HG02798 (cell line): ENCODE data around the gene KATNIP.

Experiments used
- ATAC-seq: cut with Tn5 transposase; IDR thresholded peaks from one replicate; pipeline ENCODE4 v1.9.1; 2021; ENCODE audit warnings: mild to moderate bottlenecking; ENCODE audit not compliant: unreplicated experiment, poor library complexity

Gene KATNIP

DNA sequence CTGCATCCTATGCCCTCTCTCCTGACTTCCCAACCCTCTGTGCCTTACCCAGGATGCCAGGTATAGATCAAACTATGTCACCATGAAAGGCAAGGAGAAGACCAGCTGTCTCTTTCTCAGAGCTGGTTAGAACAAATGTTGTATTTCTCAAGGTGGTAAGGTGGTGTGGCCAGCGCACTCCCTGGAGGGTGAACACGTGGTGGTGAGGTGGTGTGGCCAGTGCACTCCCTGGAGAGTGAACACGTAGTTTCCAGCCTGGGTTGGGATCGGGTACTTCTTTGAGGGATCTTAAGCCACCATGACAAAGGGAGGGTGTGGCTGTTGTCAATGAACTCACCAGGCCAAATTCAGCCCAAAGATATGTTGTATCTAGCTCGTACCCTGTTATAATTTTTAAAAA lies 26.8 kb downstream of the KATNIP start:
- ATAC-seq = no peak

DNA sequence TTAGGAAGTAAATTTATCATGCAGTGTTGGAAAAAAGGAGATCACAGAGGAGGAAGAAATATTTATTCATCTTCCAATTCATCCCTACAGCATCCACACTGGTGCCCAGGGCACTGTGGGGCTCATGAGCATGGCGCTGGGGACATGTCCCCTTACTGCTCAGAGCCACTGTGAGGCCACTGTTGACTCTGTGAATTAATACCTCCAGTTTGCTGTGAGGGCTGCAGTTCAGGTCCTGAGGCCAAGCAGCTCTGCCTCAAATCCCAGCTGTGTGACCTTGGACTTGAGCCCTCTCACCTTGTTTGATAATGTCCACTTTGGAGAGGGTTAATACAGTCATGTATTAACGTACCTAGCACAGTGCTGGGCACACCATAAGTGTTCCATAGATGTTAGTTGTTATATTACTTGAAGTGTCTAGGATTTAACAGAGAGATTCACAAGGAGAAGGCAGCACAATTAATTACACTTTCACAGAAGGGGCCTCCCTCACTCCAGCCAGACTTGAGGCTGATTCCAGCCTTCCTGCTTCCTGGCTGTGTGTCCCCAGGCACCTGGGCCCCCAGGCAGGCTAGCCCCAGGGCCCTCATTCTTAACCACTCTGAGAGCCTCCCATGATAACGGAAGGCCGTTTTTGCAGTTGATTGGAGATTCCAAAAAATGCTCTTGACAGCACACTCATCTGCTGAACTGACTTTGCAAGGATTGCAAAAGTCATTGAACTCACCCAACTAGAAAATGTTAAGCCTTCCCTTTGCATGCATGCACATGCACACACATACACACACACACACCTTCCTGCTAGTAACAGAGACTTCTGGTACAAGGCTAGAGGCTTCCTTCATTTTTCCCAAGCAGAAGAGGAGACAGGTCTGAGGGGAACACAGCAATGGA lies 29.4 kb downstream of the KATNIP start:
- no peak for ATAC-seq

DNA sequence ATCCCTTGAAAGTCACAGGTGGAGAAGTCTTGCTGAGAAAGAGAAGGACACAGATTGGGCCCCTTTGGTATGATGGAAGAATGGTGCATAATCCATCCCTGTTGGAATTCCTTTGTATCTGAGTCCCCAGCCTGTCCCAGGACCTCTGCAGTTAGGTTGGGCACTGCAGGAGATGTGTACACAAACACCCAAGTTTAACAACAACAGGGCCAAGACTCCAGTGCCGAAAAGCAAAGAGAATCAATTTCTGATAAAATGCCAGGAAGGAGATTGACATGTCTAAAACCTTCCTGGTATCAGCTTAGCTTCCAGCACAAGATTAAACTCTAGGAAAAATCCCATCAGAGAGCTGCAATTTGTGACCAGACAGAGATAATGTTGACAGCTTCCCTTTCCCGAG lies 32.9 kb downstream of the KATNIP start:
- no peak for ATAC-seq

DNA sequence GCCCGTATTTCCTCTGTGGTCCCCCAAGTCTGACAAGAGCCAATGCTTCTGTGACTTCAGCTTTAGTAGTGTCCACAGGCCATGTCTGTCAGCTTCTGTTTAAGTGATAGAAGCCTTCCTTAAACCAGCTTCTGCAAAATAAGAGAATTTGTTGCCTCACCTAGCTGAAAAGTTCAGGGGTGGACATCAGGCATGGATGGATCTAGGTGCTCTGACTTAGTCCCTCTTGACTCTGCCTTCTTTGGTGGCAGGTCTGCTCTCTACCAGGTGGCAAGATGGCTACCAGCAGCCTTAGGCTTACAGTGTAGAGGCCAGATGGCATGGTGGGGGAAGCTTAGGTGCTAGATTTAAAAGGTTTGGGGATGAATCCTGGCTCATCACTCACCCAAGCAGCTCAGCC lies 33.7 kb downstream of the KATNIP start:
- ATAC-seq = no peak

DNA sequence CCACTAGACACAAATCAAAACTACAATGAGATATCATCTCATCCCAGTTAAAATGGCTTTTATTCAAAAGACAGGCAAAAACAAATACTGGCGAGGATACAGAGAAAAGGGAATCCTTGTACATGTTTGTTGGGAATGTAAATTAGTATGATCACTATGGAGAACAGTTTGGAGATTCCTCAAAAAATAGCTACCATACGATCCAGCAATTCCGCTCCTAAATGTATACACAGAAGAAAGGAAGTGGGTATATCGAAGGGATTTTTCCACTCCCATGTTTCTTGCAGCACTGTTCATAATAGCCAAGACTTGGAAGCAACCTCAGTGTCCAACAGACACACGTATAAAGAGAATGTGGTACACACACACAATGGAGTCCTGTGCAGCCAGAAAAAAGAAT lies 35.3 kb downstream of the KATNIP start:
- no peak for ATAC-seq

DNA sequence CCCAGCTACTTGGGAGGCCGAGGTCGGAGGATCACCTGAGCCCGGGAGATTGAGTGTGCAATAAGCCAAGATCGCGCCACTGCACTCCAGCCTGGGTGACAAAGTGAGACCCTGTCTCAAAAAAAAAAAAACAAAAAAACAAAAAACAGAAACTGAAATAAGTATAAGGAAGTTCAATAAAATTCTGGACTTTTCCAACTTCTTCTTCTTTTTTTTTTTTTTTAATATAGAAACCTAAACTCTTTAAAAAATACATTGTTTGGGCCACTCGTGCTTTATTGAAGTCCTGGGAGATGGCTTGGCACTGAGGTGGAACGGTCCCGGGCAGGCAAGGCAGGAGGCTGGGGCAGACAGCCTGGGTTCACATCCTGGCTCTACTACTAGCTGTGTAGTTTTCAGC lies 36.8 kb downstream of the KATNIP start:
- ATAC-seq = no peak

DNA sequence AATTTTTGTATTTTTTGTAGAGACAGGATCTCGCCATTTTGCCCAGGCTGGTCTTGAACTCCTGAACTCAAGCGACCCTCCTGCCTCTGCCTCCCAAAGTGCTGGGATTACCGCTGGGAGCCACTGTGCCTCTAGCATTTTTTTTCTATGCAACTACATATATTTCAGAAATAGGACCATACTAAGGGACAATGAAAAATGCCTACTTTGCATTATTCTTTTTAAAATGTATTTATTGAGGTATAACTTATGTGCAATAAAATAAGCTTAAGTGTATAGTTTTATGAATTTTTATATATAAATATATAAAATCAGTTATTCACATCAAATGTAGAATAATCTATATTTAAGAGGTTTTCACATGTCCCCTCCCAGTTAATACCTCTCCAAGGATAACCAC lies 38.1 kb downstream of the KATNIP start:
- ATAC-seq = no peak

DNA sequence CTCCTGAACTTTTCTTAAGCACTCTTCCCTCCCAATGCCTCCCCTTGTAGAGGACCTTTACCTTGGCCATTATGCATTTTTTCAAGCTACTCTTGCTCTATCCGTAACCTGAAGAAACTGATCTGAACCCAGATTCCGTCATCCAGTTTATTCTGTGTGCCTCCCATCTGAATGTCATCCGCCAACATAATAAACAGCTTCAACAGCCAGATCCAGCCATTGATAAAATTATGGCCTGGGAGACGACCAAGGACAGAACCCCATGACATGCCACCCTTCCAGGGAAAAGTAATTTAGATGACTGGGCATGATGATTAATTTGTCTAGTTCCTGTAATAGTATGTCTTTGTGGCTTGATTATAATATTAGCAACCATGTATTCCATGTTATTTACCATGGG lies 41.9 kb downstream of the KATNIP start:
- no peak for ATAC-seq

DNA sequence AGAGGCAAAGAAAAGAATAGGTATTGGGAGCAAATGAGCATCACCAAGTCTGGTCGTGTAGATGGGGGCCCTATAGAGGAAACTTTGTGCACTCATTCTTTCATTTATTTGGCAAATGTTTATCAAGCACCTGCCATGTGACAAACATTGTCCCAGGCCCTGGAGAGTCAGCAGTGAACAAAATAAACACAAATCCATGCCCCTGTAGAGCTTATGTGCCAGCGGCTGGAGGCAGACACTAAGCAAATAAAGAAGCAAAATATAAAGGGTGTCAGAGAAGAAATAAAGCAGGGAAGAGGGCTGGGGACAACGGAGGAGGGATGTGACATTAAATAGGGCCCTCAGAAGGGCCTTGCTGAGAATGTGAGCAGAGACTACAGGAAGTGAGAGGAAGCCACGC lies 45.5 kb downstream of the KATNIP start:
- no peak for ATAC-seq

DNA sequence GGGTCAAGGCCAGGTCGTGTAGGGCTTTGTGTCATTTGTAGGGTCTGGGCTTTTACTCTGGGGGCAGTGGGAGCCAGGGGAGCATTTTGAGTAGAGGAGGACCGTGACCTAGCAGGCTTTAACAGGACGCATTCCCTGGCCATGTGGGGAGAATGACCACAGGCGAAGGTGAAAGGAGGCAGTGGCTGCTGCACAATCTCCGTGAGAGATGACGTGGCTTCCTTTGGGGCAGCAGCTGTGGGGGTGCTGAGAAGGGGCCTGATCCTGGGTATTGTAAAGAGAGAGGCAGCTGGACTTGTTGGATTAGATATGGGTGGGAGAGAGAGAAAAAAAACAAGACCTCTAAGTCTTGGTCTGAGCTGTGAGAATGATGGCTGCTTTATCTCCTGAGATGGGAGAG lies 46.0 kb downstream of the KATNIP start:
- ATAC-seq = no peak

DNA sequence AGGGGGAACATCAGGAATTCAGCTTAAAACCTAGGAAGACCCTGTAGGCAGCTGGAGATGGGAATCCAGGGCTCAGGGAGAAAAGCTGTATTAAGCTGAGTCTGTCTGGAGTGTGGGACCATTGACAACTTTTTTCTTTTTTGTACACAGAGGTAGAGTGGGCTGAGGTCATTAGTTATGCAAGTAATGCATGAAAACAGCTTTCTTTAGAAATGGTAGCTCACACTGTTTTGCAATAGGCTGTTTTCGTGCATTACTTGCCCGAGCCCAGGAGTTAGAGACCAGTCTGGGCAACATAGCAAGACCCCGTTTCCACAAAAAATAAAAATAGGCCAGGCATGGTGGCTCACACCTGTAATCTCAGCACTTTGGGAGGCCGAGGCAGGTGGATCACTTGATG lies 46.5 kb downstream of the KATNIP start:
- ATAC-seq = no peak

DNA sequence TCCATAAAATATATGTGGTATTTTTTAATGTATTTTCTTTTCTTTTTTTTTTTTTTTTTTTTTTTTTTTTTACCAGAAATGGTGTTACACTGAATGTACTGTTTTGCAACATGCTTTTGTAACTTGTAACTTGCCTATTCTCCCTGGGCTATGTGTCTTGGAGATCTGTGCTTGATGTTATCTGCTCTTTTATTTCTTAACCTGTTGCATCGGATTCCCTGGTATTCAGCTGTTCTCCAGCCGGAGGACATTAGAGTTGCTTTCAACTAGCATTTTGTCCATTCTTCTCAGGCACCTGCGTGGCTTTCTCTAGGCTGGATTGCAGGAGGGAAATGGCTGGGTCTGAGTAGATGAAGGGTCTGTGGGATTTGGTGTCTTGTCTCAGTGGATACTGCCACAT lies 47.4 kb downstream of the KATNIP start:
- no peak for ATAC-seq

DNA sequence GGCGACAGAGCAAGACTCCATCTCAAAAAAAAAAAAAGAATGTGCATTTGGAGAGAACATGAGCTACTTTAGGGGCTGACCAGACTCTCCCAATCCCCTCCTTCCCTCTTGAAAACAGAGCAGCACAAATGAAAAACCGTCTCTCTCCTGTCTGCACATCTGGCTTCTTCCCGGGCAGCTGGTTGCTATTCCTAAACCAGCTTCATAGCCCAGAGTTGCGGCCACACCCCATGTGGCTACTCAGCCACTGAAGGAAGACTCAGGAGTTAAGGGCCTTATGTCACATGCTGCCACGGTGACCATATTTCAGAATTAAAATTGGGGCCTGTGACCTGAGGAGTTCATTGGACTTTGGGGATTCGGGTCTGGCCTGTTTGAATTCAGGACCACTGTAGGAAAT lies 48.3 kb downstream of the KATNIP start:
- ATAC-seq = no peak

DNA sequence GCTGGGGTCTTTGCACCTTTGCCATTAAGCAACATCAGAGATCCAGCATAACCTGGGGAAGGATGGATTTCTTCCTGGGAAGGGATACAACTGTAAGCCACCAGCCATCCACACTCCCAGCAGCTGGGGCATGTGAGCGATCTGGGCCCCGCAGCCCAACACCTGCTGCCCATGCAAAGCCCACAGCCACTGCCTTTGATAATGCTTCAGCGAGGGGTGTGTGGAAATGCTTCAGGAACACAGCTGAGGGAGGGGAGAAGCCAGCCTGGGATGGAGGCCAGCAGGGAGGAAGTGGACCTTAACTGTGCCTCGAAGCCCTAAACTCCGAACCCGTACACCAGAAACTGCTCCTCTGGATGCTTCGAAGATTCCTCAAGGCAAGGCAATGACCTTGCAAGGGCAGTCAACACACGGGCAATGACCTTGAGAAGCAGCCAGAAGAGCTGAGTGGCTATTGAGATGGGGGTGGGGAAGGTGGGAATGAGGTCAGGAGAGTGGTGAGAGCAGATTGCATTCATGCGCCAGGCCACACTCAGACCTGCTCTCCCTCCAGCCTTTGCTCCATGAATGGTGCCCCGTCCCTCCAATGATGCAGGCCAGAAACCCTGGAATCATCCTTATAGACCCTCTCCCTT lies 49.1 kb downstream of the KATNIP start:
- ATAC-seq = no peak

DNA sequence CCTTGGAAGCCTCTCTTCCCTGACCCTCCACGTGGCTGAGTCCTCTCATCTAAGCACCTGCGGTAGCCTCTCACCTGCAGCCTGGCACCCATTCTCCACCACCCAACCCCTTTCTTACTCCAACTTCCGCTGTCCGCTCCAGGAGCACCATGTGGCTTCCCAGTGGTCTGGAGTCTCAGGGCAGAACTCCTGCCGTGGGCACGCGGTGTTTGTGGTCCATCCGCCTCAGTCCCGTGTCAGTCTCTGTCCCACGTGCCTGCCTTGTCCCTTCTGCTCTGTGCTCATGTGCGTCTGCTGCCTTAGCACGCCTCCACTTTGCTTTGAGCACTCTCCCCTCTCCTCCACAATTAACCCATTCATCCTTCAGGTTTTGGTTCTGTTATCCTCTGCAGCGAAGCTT lies 49.7 kb downstream of the KATNIP start:
- ATAC-seq = no peak
